ENCODE data around the gene SPHKAP.

SPHKAP gene

GRCh38 chr2:227932403-227932802, 249.1 kb downstream of the SPHKAP start:
- DNase-seq (ENCODE audit: insufficient read length, low spot score) (no peak), FAIRE-seq (no peak)
- no peak for TF ChIP-seq POLR2A (IDR thresholded peaks at IDR 0.05; ENCODE audit: low read depth, low read length)

GRCh38 chr2:227932001-227932400, 249.5 kb downstream of the SPHKAP start:
- FAIRE-seq, result no peak
- TF ChIP-seq POLR2A (IDR thresholded peaks at IDR 0.05; ENCODE audit: low read depth, low read length), result no peak
- no peak for DNase-seq (ENCODE audit: insufficient read length, low spot score)

Data from H54 (cell line).